Mesothelial cell of epicardium (in vitro differentiated cells): ENCODE data around the gene SYK. TPM values are rescaled to one million over a fixed set of nuclear protein-coding genes. Genes with fewer than 3 reads are reported as not detected.

Experiments used
- total RNA-seq: library from RNA; stranded (reverse); gene quantifications from 3 replicates; pipeline ENCODE4 v1.2.1, GENCODE V29; 2021

The SYK gene
- total RNA-seq, 1 donor from 2014 or later: 3.8 TPM

Other genes with a start within 250 kb of the SYK start
- gene DIRAS2, start 159.0 kb upstream of the SYK start, total RNA-seq: 0.04 to 0.14 TPM in 2 of 3 replicates, not detected in the other